Measurements from ENCODE around the gene CILP.
A peak's percentile ranks its signal among the peaks of the same experiment; 100 is the strongest.
"Not testable (repeated sequence)": the region's sequence is repeated elsewhere in the genome, so short reads cannot be mapped to it uniquely, and the experiment has no call there.

Gene CILP

GRCh38 chr15:65192016-65192415 is 19.3 kb downstream of the CILP start:
- DNase-seq (ENCODE audit: low read depth): no peak

- DNase-seq (ENCODE audit: low read depth): no peak
Measured at GRCh38 chr15:65189102-65189740, 22.1 kb downstream of the CILP start.

- DNase-seq (ENCODE audit: low read depth): not testable (repeated sequence)
Measured at GRCh38 chr15:65188472-65188871, 22.8 kb downstream of the CILP start.

GRCh38 chr15:65184868-65185717 is 26.2 kb downstream of the CILP start, which contains the start of gene CLPX:
Gene CLPX (minus strand): TSS chr15:65185342. CDS start chr15:65185153, 189 bp downstream.
- DNase-seq (ENCODE audit: low read depth): peak; percentile 90

GRCh38 chr15:65184305-65184867 is 26.9 kb downstream of the CILP start:
- no peak for DNase-seq (ENCODE audit: low read depth)

GRCh38 chr15:65183865-65184159 is 27.5 kb downstream of the CILP start:
- no peak for DNase-seq (ENCODE audit: low read depth)

- no peak for DNase-seq (ENCODE audit: low read depth)
Measured at GRCh38 chr15:65182538-65182937, 28.7 kb downstream of the CILP start.

- DNase-seq (ENCODE audit: low read depth): not testable (repeated sequence)
Measured at GRCh38 chr15:65181582-65182353, 29.5 kb downstream of the CILP start.

- DNase-seq (ENCODE audit: low read depth): no peak
Measured at GRCh38 chr15:65180167-65180566, 31.1 kb downstream of the CILP start.

GRCh38 chr15:65177901-65178300 is 33.4 kb downstream of the CILP start:
- no peak for DNase-seq (ENCODE audit: low read depth)

GRCh38 chr15:65176056-65176455 is 35.2 kb downstream of the CILP start:
- DNase-seq (ENCODE audit: low read depth): no peak

GRCh38 chr15:65175511-65175910 is 35.8 kb downstream of the CILP start:
- DNase-seq (ENCODE audit: low read depth): no peak

- DNase-seq (ENCODE audit: low read depth): no peak
Measured at GRCh38 chr15:65174509-65174908, 36.8 kb downstream of the CILP start.

- no peak for DNase-seq (ENCODE audit: low read depth)
Measured at GRCh38 chr15:65172531-65172930, 38.7 kb downstream of the CILP start.

- no peak for DNase-seq (ENCODE audit: low read depth)
Measured at GRCh38 chr15:65171428-65171827, 39.8 kb downstream of the CILP start.

- no peak for DNase-seq (ENCODE audit: low read depth)
Measured at GRCh38 chr15:65165875-65166274, 45.4 kb downstream of the CILP start.

GRCh38 chr15:65164139-65164538 is 47.1 kb downstream of the CILP start:
- no peak for DNase-seq (ENCODE audit: low read depth)

- DNase-seq (ENCODE audit: low read depth): no peak
Measured at GRCh38 chr15:65163041-65163440, 48.2 kb downstream of the CILP start.

GRCh38 chr15:65156692-65157091 is 54.6 kb downstream of the CILP start:
- DNase-seq (ENCODE audit: low read depth): no peak

- no peak for DNase-seq (ENCODE audit: low read depth)
Measured at GRCh38 chr15:65154720-65155119, 56.6 kb downstream of the CILP start.

GRCh38 chr15:65147902-65148301 is 63.4 kb downstream of the CILP start:
- DNase-seq (ENCODE audit: low read depth): no peak

GRCh38 chr15:65146438-65146837 is 64.8 kb downstream of the CILP start:
- no peak for DNase-seq (ENCODE audit: low read depth)

Measured in stimulated activated CD4-positive, alpha-beta T cell treated with anti-CD3 and anti-CD28 coated beads, Interleukin-2, amount 100 ng/mL, for 4 hours (primary cell).